CD4-positive, alpha-beta T cell treated with Interleukin-4 for 1 hour (primary cell): Measurements from ENCODE around the gene RUNX1.
A peak's percentile ranks its signal among the peaks of the same experiment; 100 is the strongest.

Source experiments
- DNase-seq, 2 donors: peaks; one replicate each; pipeline ENCODE4 v3.0.0-alpha.2; 2020 to 2022

The RUNX1 gene

GRCh38 chr21:35035581-35035980 lies 13.5 kb downstream of the RUNX1 start:
- no peak for DNase-seq

- DNase-seq = no peak
These were observed 14.0 kb downstream of the RUNX1 start for GRCh38 chr21:35035116-35035515.

GRCh38 chr21:35034203-35034926 lies 14.7 kb downstream of the RUNX1 start:
- DNase-seq = no peak

GRCh38 chr21:35032474-35033263 lies 16.4 kb downstream of the RUNX1 start:
- DNase-seq = no peak

GRCh38 chr21:35028451-35028978 lies 20.6 kb downstream of the RUNX1 start:
- no peak for DNase-seq

- peak in 1 of 2 donors; percentile 37 for DNase-seq
These were observed 21.3 kb downstream of the RUNX1 start for GRCh38 chr21:35027563-35028450.

- DNase-seq = peak; percentile 89 to 90
These were observed 22.2 kb downstream of the RUNX1 start for GRCh38 chr21:35026617-35027562.

GRCh38 chr21:35026153-35026500 lies 23.0 kb downstream of the RUNX1 start:
- DNase-seq = peak in 1 of 2 donors; percentile 67

GRCh38 chr21:35025206-35026152 lies 23.6 kb downstream of the RUNX1 start:
- no peak for DNase-seq

- no peak for DNase-seq
These were observed 24.6 kb downstream of the RUNX1 start for GRCh38 chr21:35024513-35024912.

- DNase-seq = no peak
These were observed 25.1 kb downstream of the RUNX1 start for GRCh38 chr21:35024071-35024420.

- no peak for DNase-seq
These were observed 25.6 kb downstream of the RUNX1 start for GRCh38 chr21:35023396-35024070.

- DNase-seq = no peak
These were observed 27.6 kb downstream of the RUNX1 start for GRCh38 chr21:35021546-35021945.

- DNase-seq = no peak
These were observed 28.2 kb downstream of the RUNX1 start for GRCh38 chr21:35020902-35021301.

GRCh38 chr21:35020436-35020835 lies 28.7 kb downstream of the RUNX1 start:
- peak in 1 of 2 donors; percentile 41 for DNase-seq

GRCh38 chr21:35019631-35020032 lies 29.5 kb downstream of the RUNX1 start:
- no peak for DNase-seq

- no peak for DNase-seq
These were observed 31.8 kb downstream of the RUNX1 start for GRCh38 chr21:35017256-35017655.

GRCh38 chr21:35016517-35017188 lies 32.4 kb downstream of the RUNX1 start:
- no peak for DNase-seq

GRCh38 chr21:35016071-35016470 lies 33.0 kb downstream of the RUNX1 start:
- no peak for DNase-seq
